Mesendoderm (in vitro differentiated cells): ENCODE data around the gene CATSPER2.
"Not testable (repeated sequence)": the region's sequence is repeated elsewhere in the genome, so short reads cannot be mapped to it uniquely, and the experiment has no call there.

ENCODE experiments used
- DNase-seq: peaks from one replicate; pipeline ENCODE4 v3.0.0; 2013
- H2AK5ac ChIP-seq: 2 replicates; pipeline ENCODE4 v1.6.1; 2013; ENCODE audit warnings: low read length, inconsistent platforms
- H2BK120ac ChIP-seq: 2 replicates; pipeline ENCODE4 v1.6.1; 2013; ENCODE audit warnings: low read depth, mild to moderate bottlenecking, low read length, moderate library complexity, mixed read lengths
- H2BK15ac ChIP-seq: replicated peaks from 2 replicates; pipeline ENCODE4 v1.6.1; 2013; ENCODE audit warnings: low read depth, mild to moderate bottlenecking, moderate library complexity
- H2BK5ac ChIP-seq: 2 replicates; pipeline ENCODE4 v1.6.1; 2013; ENCODE audit warnings: low read length, inconsistent platforms
- H3K18ac ChIP-seq: 2 replicates; pipeline ENCODE4 v1.6.1; 2013; ENCODE audit warnings: mild to moderate bottlenecking, low read length, mixed read lengths
- H3K23ac ChIP-seq: one replicate; pipeline ENCODE4 v1.6.1; 2013; ENCODE audit warnings: low read length
- H3K27ac ChIP-seq: 2 replicates; pipeline ENCODE4 v1.5.1; 2013; ENCODE audit warnings: low read depth, mild to moderate bottlenecking, inconsistent platforms, low read length, moderate library complexity
- H3K27me3 ChIP-seq: 2 replicates; pipeline ENCODE4 v1.6.1; 2013; ENCODE audit warnings: low read length, control low read depth, mild to moderate bottlenecking, inconsistent platforms; ENCODE audit not compliant: insufficient read depth, poor library complexity
- H3K36me3 ChIP-seq: 2 replicates; pipeline ENCODE4 v1.6.1; 2013; ENCODE audit warnings: low read length, inconsistent platforms; ENCODE audit not compliant: control insufficient read depth, insufficient read depth
- H3K4ac ChIP-seq: one replicate; pipeline ENCODE4 v1.6.1; 2013; ENCODE audit warnings: low read depth, mild to moderate bottlenecking, low read length, moderate library complexity
- H3K4me1 ChIP-seq: 2 replicates; pipeline ENCODE4 v1.6.1; 2013; ENCODE audit warnings: low read depth, low read length, inconsistent platforms; ENCODE audit not compliant: control insufficient read depth
- H3K4me2 ChIP-seq: 2 replicates; pipeline ENCODE4 v1.6.1; 2013; ENCODE audit warnings: low read length
- H3K4me3 ChIP-seq: 2 replicates; pipeline ENCODE4 v1.5.1; 2013; ENCODE audit warnings: mild to moderate bottlenecking, low read length
- H3K56ac ChIP-seq: one replicate; pipeline ENCODE4 v1.6.1; 2013; ENCODE audit warnings: low read length
- H3K79me1 ChIP-seq: 2 replicates; pipeline ENCODE4 v1.6.1; 2013; ENCODE audit warnings: low read length, inconsistent platforms
- H3K79me2 ChIP-seq: 2 replicates; pipeline ENCODE4 v1.6.1; 2013; ENCODE audit warnings: mild to moderate bottlenecking, low read length; ENCODE audit not compliant: control insufficient read depth, insufficient read depth
- H3K9ac ChIP-seq: 2 replicates; pipeline ENCODE4 v1.6.1; 2013; ENCODE audit warnings: low read length, inconsistent platforms
- H4K5ac ChIP-seq: one replicate; pipeline ENCODE4 v1.6.1; 2013; ENCODE audit warnings: low read length
- H4K8ac ChIP-seq: one replicate; pipeline ENCODE4 v1.6.1; 2013; ENCODE audit warnings: low read depth, mild to moderate bottlenecking, control low read depth, low read length, moderate library complexity
- WGBS: extraction: QIAGEN DNeasy Blood & Tissue Kit; methylation state at CpG from one replicate; pipeline ENCODE4 v1.1.7; 2013; ENCODE audit warnings: low lambda C conversion rate, missing lambda C conversion rate; ENCODE audit not compliant: insufficient coverage; ENCODE audit errors: extremely low coverage; 5-methylcytosine and 5-hydroxymethylcytosine counted together

CATSPER2 gene

GRCh38 chr15:43600200-43600599 is 48.4 kb downstream of the CATSPER2 start:
- DNase-seq, H2BK5ac ChIP-seq: not testable (repeated sequence)

GRCh38 chr15:43599131-43599530 is 49.5 kb downstream of the CATSPER2 start:
- H2BK15ac ChIP-seq, H2BK5ac ChIP-seq, H3K27me3 ChIP-seq, H2AK5ac ChIP-seq, H3K4me3 ChIP-seq, H3K36me3 ChIP-seq, H3K9ac ChIP-seq, H3K79me1 ChIP-seq, H3K4me2 ChIP-seq, H4K8ac ChIP-seq, H3K4ac ChIP-seq, DNase-seq, H3K23ac ChIP-seq, H3K79me2 ChIP-seq, H4K5ac ChIP-seq, H3K56ac ChIP-seq, H3K18ac ChIP-seq, H3K27ac ChIP-seq, H2BK120ac ChIP-seq, H3K4me1 ChIP-seq: not testable (repeated sequence)
- no CpG with 5 or more reads among the region's 6 CpGs for WGBS

More at GRCh38 chr15:43600200-43600599, 48.4 kb downstream of the CATSPER2 start:
- not testable (repeated sequence) for H3K27ac ChIP-seq, H3K4me3 ChIP-seq, H3K56ac ChIP-seq, H4K5ac ChIP-seq, H3K79me1 ChIP-seq, H3K23ac ChIP-seq, H3K79me2 ChIP-seq, H2BK15ac ChIP-seq, H3K4me2 ChIP-seq, H2AK5ac ChIP-seq, H3K27me3 ChIP-seq, H3K9ac ChIP-seq, H3K18ac ChIP-seq, H2BK120ac ChIP-seq, H3K36me3 ChIP-seq, H3K4me1 ChIP-seq, H4K8ac ChIP-seq, H3K4ac ChIP-seq
- WGBS, result no CpG with 5 or more reads among the region's 2 CpGs

- not testable (repeated sequence) for H2BK120ac ChIP-seq, H3K27ac ChIP-seq, H3K79me1 ChIP-seq, DNase-seq, H4K8ac ChIP-seq, H3K9ac ChIP-seq, H3K18ac ChIP-seq, H3K4ac ChIP-seq, H2BK5ac ChIP-seq, H3K4me3 ChIP-seq, H4K5ac ChIP-seq, H3K79me2 ChIP-seq, H3K4me1 ChIP-seq, H3K56ac ChIP-seq, H3K23ac ChIP-seq, H3K4me2 ChIP-seq, H3K27me3 ChIP-seq, H3K36me3 ChIP-seq, H2BK15ac ChIP-seq, H2AK5ac ChIP-seq
- WGBS, result no CpG with 5 or more reads among the region's 43 CpGs
Measured at GRCh38 chr15:43593328-43594190, 55.1 kb downstream of the CATSPER2 start, which contains the start of gene CKMT1B. Gene CKMT1B, plus strand, starts transcription at chr15:43594027. Its CDS starts 192 bp downstream, at chr15:43594219.

- H2AK5ac ChIP-seq, H3K36me3 ChIP-seq, H3K4ac ChIP-seq, H2BK15ac ChIP-seq, H3K4me1 ChIP-seq, H4K8ac ChIP-seq, H3K4me2 ChIP-seq, DNase-seq, H3K27me3 ChIP-seq, H3K56ac ChIP-seq, H2BK120ac ChIP-seq, H3K4me3 ChIP-seq, H3K79me2 ChIP-seq, H2BK5ac ChIP-seq, H3K9ac ChIP-seq, H3K27ac ChIP-seq, H3K18ac ChIP-seq, H3K79me1 ChIP-seq, H3K23ac ChIP-seq, H4K5ac ChIP-seq: not testable (repeated sequence)
- no CpG with 5 or more reads among the region's 8 CpGs for WGBS
Measured at GRCh38 chr15:43592841-43593240, 55.8 kb downstream of the CATSPER2 start.

GRCh38 chr15:43589778-43590466 is 58.7 kb downstream of the CATSPER2 start, which contains the start of gene PPIP5K1:
Gene PPIP5K1, minus strand, starts transcription at chr15:43590208. Its CDS starts 5,704 bp downstream, at chr15:43584504.
- H3K56ac ChIP-seq, H3K79me2 ChIP-seq, H3K4me3 ChIP-seq, H4K5ac ChIP-seq, H3K27me3 ChIP-seq, H2BK15ac ChIP-seq, H2AK5ac ChIP-seq, H4K8ac ChIP-seq, H3K23ac ChIP-seq, H3K4ac ChIP-seq, H3K9ac ChIP-seq, H2BK5ac ChIP-seq, H3K18ac ChIP-seq, H3K79me1 ChIP-seq, DNase-seq, H3K27ac ChIP-seq, H3K36me3 ChIP-seq, H2BK120ac ChIP-seq, H3K4me1 ChIP-seq, H3K4me2 ChIP-seq: not testable (repeated sequence)
- no CpG with 5 or more reads among the region's 54 CpGs for WGBS
